H1 (cell line): ENCODE data around the gene MROH7. TPM values are rescaled to one million over a fixed set of nuclear protein-coding genes. Genes with fewer than 3 reads are reported as not detected.

ENCODE experiments used
- BCL11A ChIP-seq, 2 experiments: IDR thresholded peaks; one replicate each; pipeline ENCODE4 v1.6.1; 2011; ENCODE audit warnings: low read depth in 2 of 2, low read length in 2 of 2, mild to moderate bottlenecking in 2 of 2
- CREB1 ChIP-seq: IDR thresholded peaks from 2 replicates; pipeline ENCODE4 v1.6.1; 2012; ENCODE audit warnings: inconsistent platforms
- EGR1 ChIP-seq: IDR thresholded peaks from 2 replicates; pipeline ENCODE4 v1.6.1; 2011; ENCODE audit warnings: low read depth, low read length, borderline replicate concordance
- EP300 ChIP-seq, 2 experiments: IDR thresholded peaks; 1 replicate in 1 of 2; 2 replicates in 1 of 2; pipeline ENCODE4 v1.6.1; 2011 to 2012; ENCODE audit warnings: low read depth in 2 of 2, low read length in 2 of 2, mild to moderate bottlenecking in 2 of 2, borderline replicate concordance in 1 of 2, inconsistent platforms in 1 of 2, moderate library complexity in 1 of 2
- JUN ChIP-seq: IDR thresholded peaks from 2 replicates; pipeline ENCODE4 v1.6.1; 2011; ENCODE audit warnings: low read depth, mild to moderate bottlenecking, improper control_type of control experiment, low read length
- MAX ChIP-seq: IDR thresholded peaks from 2 replicates; pipeline ENCODE4 v1.6.1; 2012; ENCODE audit warnings: inconsistent platforms
- RAD21 ChIP-seq, 2 experiments: IDR thresholded peaks in 1 of 2; conservative IDR thresholded peaks in 1 of 2; 2 replicates each; pipeline ENCODE4 v1.6.1; 2011; ENCODE audit warnings: low read depth in 2 of 2, low read length in 2 of 2, improper control_type of control experiment in 1 of 2, inconsistent platforms in 1 of 2, mild to moderate bottlenecking in 1 of 2, moderate library complexity in 1 of 2
- RXRA ChIP-seq: IDR thresholded peaks from 2 replicates; pipeline ENCODE4 v1.6.1; 2011; ENCODE audit warnings: low read depth, mild to moderate bottlenecking, low read length, moderate library complexity; ENCODE audit not compliant: insufficient read depth
- SIRT6 ChIP-seq: IDR thresholded peaks from one replicate; pipeline ENCODE4 v1.7.1; 2012; ENCODE audit warnings: low read length, inconsistent platforms
- SUZ12 ChIP-seq: fragments of 200-600 bp; sonication (generic); IDR thresholded peaks from 2 replicates; pipeline ENCODE4 v1.6.1; 2012; ENCODE audit warnings: mild to moderate bottlenecking, inconsistent platforms, low read length, moderate library complexity, mixed read lengths
- TEAD4 ChIP-seq: IDR thresholded peaks from 2 replicates; pipeline ENCODE4 v1.6.1; 2012; ENCODE audit warnings: low read depth, low read length, inconsistent platforms, mixed read lengths
- polyA plus RNA-seq, 7 experiments: library from polyadenylated mRNA; depleted of rRNA in 3 of 7; stranded (reverse) in 5 of 7; unstranded in 2 of 7; fragments of >200 nt in 5 of 7; fragments of 200-250 nt in 2 of 7; gene quantifications; 1 replicate in 5 of 7; 2 replicates in 1 of 7; 4 replicates in 1 of 7; pipeline versions ENCODE4 v1.2.1 to v1.2.3, GENCODE V29; 2011 to 2013; ENCODE audit warnings: missing spikeins in 2 of 7, mixed read lengths in 2 of 7
- total RNA-seq: library from RNA; stranded (reverse); fragmentation: NEBNext Ultra II Directional; extraction: Animal tissue kit (Norgen Biotek cat#: 25700); gene quantifications from 2 replicates; pipeline ENCODE4 v1.2.1, GENCODE V29; 2021
- TF ChIP-seq, protein P1 (sequence below), 3 experiments: IDR thresholded peaks; 1 replicate in 2 of 3; 2 replicates in 1 of 3; pipeline versions ENCODE4 v1.5.1 to v1.6.1; 2011; ENCODE audit warnings: low read length in 3 of 3, mild to moderate bottlenecking in 3 of 3, inconsistent platforms in 2 of 3, low read depth in 1 of 3, moderate library complexity in 1 of 3; ENCODE audit not compliant: insufficient read depth in 1 of 3; ENCODE audit errors: control extremely low read depth in 1 of 3

The MROH7 gene
- total and polyA plus RNA-seq, 2 of the 8 experiments (the other 6 are each of a cell fraction or from before 2014, with no cell fraction given): 0.07 to 0.20 TPM

GRCh38 chr1:54709547-54710292, 68.1 kb downstream of the MROH7 start (continued):
- TF ChIP-seq, protein P1, sequence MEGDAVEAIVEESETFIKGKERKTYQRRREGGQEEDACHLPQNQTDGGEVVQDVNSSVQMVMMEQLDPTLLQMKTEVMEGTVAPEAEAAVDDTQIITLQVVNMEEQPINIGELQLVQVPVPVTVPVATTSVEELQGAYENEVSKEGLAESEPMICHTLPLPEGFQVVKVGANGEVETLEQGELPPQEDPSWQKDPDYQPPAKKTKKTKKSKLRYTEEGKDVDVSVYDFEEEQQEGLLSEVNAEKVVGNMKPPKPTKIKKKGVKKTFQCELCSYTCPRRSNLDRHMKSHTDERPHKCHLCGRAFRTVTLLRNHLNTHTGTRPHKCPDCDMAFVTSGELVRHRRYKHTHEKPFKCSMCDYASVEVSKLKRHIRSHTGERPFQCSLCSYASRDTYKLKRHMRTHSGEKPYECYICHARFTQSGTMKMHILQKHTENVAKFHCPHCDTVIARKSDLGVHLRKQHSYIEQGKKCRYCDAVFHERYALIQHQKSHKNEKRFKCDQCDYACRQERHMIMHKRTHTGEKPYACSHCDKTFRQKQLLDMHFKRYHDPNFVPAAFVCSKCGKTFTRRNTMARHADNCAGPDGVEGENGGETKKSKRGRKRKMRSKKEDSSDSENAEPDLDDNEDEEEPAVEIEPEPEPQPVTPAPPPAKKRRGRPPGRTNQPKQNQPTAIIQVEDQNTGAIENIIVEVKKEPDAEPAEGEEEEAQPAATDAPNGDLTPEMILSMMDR (IDR thresholded peaks at IDR 0.05; ENCODE audit: control extremely low read depth in 1 of 3, insufficient read depth in 1 of 3, low read depth in 1 of 3, low read length in 3 of 3): no peak
- no peak for TF ChIP-seq SIRT6
- no peak for TF ChIP-seq RXRA
- TF ChIP-seq JUN: no peak
- TF ChIP-seq TEAD4: no peak
- no peak for TF ChIP-seq MAX
- no peak for TF ChIP-seq SUZ12
- no peak for TF ChIP-seq EGR1
- TF ChIP-seq RAD21 (IDR thresholded peaks at IDR 0.05 in 1 of 2, conservative IDR thresholded peaks at IDR 0.05 in 1 of 2; ENCODE audit: low read depth in 2 of 2, low read length in 2 of 2): no peak
- no peak for TF ChIP-seq EP300 (IDR thresholded peaks at IDR 0.05; ENCODE audit: borderline replicate concordance in 1 of 2, low read depth in 2 of 2, low read length in 2 of 2)
- no peak for TF ChIP-seq CREB1
- TF ChIP-seq BCL11A (IDR thresholded peaks at IDR 0.05; ENCODE audit: low read depth in 2 of 2, low read length in 2 of 2): no peak
